HepG2 (cell line): ENCODE data around the gene STK4. TPM values are rescaled to one million over a fixed set of nuclear protein-coding genes. Genes with fewer than 3 reads are reported as not detected.

Experiments used
- AGO2 ChIP-seq: fragments of 200-400 bp; formaldehyde crosslinking; optimal IDR thresholded peaks from 2 replicates; pipeline ENCODE3; 2017; ENCODE audit warnings: mild to moderate bottlenecking, low read depth, low read length, moderate library complexity
- CBX2 ChIP-seq, 2 experiments: fragments of 200-600 bp in 1 of 2; sonication (generic); formaldehyde crosslinking in 1 of 2; IDR thresholded peaks; 2 replicates each; pipeline versions ENCODE4 v1.7.0 to v1.8.1; 2018 to 2022; ENCODE audit warnings: low read depth in 2 of 2, low read length in 1 of 2, mild to moderate bottlenecking in 1 of 2, missing genetic modification reagents in 1 of 2
- GABPB1 ChIP-seq: IDR thresholded peaks from 2 replicates; pipeline ENCODE4 v1.6.1; 2016; ENCODE audit warnings: mild to moderate bottlenecking, missing genetic modification reagents, moderate library complexity, missing compliant biosample characterization
- HNRNPUL1 ChIP-seq: fragments of 200-400 bp; formaldehyde crosslinking; IDR thresholded peaks from 2 replicates; pipeline ENCODE4 v1.6.1; 2017; ENCODE audit warnings: low read depth, mild to moderate bottlenecking, low read length, moderate library complexity
- HOXA7 ChIP-seq: sonication (generic); formaldehyde crosslinking; IDR thresholded peaks from 2 replicates; pipeline ENCODE4 v1.8.1; 2022; ENCODE audit warnings: mild to moderate bottlenecking, missing genetic modification reagents, moderate library complexity
- SMAD9 ChIP-seq: sonication (generic); formaldehyde crosslinking; IDR thresholded peaks from 2 replicates; pipeline ENCODE4 v1.5.1; 2020; ENCODE audit warnings: mild to moderate bottlenecking, missing genetic modification reagents
- ZNF224 ChIP-seq: sonication (generic); formaldehyde crosslinking; IDR thresholded peaks from 2 replicates; pipeline ENCODE4 v1.5.0; 2020; ENCODE audit warnings: mild to moderate bottlenecking, missing genetic modification reagents
- ZNF326 ChIP-seq: sonication (generic); formaldehyde crosslinking; IDR thresholded peaks from 2 replicates; pipeline ENCODE4 v1.4.0; 2020; ENCODE audit warnings: missing genetic modification reagents, borderline replicate concordance
- ZNF350 ChIP-seq: sonication (generic); formaldehyde crosslinking; IDR thresholded peaks from 2 replicates; pipeline ENCODE4 v1.4.0; 2020; ENCODE audit warnings: mild to moderate bottlenecking, low read depth, missing genetic modification reagents, borderline replicate concordance
- ZNF709 ChIP-seq: sonication (generic); formaldehyde crosslinking; IDR thresholded peaks from 2 replicates; pipeline ENCODE4 v1.5.0; 2020; ENCODE audit warnings: mild to moderate bottlenecking, missing genetic modification reagents
- polyA plus RNA-seq, 8 experiments: library from polyadenylated mRNA; depleted of rRNA in 3 of 8; stranded (reverse) in 7 of 8; unstranded in 1 of 8; fragments of >200 nt; fragmentation: Illumina TruSeq in 4 of 8; extraction: Trizol in 4 of 8; gene quantifications; 2 replicates each; pipeline versions ENCODE4 v1.2.1 to v1.2.3, GENCODE V29; 2011 to 2016; ENCODE audit warnings: low read depth in 4 of 8, missing spikeins in 1 of 8, mixed read lengths in 1 of 8; ENCODE audit not compliant: insufficient read depth in 1 of 8
- total RNA-seq, 5 experiments: library from RNA; depleted of rRNA; stranded (reverse); fragments of >200 nt; fragmentation: Illumina TruSeq; extraction: Trizol; gene quantifications; 2 replicates each; pipeline ENCODE4 v1.2.3, GENCODE V29; 2016; ENCODE audit warnings: low read depth in 1 of 5
- TF ChIP-seq, protein P1 (sequence below): sonication (generic); formaldehyde crosslinking; IDR thresholded peaks from 2 replicates; pipeline ENCODE4 v1.4.0; 2020; ENCODE audit warnings: mild to moderate bottlenecking, missing genetic modification reagents
- TF ChIP-seq, protein P2 (sequence below): sonication (generic); formaldehyde crosslinking; IDR thresholded peaks from 2 replicates; pipeline ENCODE4 v1.8.1; 2023; ENCODE audit warnings: missing genetic modification reagents, mild to moderate bottlenecking, borderline replicate concordance
- TF ChIP-seq, protein P3 (sequence below): sonication (generic); formaldehyde crosslinking; IDR thresholded peaks from 2 replicates; pipeline ENCODE4 v1.8.0; 2022; ENCODE audit warnings: missing genetic modification reagents, mild to moderate bottlenecking, inconsistent platforms, borderline replicate concordance
- TF ChIP-seq, protein P4 (sequence below): sonication (generic); formaldehyde crosslinking; IDR thresholded peaks from 2 replicates; pipeline ENCODE4 v1.5.0; 2020; ENCODE audit warnings: missing genetic modification reagents, mild to moderate bottlenecking, borderline replicate concordance
- TF ChIP-seq, protein P5 (sequence below): sonication (generic); formaldehyde crosslinking; IDR thresholded peaks from 2 replicates; pipeline ENCODE4 v1.4.0; 2020; ENCODE audit warnings: mild to moderate bottlenecking, missing genetic modification reagents
- TF ChIP-seq, protein P6 (sequence below): sonication (generic); formaldehyde crosslinking; IDR thresholded peaks from 2 replicates; pipeline ENCODE4 v1.5.1; 2020; ENCODE audit warnings: missing genetic modification reagents, mild to moderate bottlenecking, borderline replicate concordance
- TF ChIP-seq, protein P7 (sequence below): IDR thresholded peaks from 2 replicates; pipeline ENCODE4 v1.6.1; 2012; ENCODE audit warnings: low read length, improper control_type of control experiment

Gene STK4
- total and polyA plus RNA-seq, 2 of the 13 experiments (the other 11 are each of a cell fraction or from before 2014, with no cell fraction given) = 25.6 to 38.3 TPM

DNA sequence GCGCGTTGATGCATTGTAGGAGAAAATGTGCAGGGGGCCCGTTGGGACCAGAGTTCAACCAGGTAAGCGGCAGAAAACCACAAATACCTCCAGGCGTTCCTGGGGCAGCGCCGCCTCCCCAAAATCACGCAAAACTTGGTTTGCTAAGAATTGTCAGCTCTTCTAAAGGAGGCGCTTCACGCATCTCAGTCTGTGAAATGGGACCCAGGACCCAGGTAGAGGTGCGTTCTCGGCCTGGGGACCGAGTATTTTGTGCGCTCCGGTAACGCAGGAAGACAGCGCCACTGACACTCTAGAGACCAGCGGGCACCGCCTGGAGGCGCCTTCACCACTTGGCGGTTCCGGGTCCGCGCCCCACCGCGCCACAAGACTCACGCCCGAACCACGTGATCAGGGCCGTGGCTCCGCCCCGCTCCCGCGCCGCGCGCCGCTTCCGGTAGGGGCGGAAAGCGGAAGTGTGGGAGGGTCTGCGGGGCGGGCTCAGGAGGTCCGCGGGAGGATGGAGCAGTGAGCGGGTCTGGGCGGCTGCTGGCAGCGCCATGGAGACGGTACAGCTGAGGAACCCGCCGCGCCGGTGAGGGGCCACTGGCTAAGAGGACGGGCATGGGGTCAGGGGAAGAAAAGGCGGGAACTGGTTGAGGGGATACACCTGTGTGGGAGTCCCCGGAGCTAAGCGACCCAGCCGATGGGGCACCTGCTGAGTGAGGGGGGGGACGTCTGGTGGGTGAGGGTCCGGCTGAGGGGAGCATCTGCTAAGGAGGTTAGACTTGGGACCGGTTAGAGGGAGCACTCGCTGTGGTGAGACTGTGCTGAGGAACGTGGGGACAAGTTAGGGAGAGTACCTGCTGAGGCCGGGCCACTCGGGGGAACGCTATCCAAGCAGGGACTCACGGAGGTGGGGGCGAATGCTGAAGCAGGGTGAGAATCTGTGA lies at the start of gene STK4 (continued):
- TF ChIP-seq, protein P1, sequence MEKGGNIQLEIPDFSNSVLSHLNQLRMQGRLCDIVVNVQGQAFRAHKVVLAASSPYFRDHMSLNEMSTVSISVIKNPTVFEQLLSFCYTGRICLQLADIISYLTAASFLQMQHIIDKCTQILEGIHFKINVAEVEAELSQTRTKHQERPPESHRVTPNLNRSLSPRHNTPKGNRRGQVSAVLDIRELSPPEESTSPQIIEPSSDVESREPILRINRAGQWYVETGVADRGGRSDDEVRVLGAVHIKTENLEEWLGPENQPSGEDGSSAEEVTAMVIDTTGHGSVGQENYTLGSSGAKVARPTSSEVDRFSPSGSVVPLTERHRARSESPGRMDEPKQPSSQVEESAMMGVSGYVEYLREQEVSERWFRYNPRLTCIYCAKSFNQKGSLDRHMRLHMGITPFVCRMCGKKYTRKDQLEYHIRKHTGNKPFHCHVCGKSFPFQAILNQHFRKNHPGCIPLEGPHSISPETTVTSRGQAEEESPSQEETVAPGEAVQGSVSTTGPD = no peak
- TF ChIP-seq, protein P2, sequence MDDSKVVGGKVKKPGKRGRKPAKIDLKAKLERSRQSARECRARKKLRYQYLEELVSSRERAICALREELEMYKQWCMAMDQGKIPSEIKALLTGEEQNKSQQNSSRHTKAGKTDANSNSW (CRISPR knock-in tag) = peak; percentile 97; the same call in 1 of the 2 replicates
- TF ChIP-seq HOXA7 (CRISPR knock-in tag) = no peak
- TF ChIP-seq SMAD9 (CRISPR knock-in tag) = peak; percentile 73; the same call in 1 of the 2 replicates
- TF ChIP-seq, protein P3, sequence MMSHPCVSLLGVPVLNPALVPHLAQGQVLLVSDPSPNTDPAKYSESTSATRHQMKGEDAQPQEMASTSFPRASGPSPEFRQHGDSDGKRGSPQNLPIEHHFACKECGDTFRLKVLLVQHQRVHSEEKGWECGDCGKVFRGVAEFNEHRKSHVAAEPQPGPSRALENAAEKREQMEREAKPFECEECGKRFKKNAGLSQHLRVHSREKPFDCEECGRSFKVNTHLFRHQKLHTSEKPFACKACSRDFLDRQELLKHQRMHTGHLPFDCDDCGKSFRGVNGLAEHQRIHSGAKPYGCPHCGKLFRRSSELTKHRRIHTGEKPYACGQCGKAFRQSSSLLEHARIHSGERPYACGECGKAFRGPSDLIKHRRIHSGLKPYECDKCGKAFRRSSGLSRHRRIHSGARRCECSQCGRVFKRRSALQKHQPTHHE = peak; percentile 98; the same call in 1 of the 2 replicates
- peak; percentile 97 for TF ChIP-seq ZNF224
- TF ChIP-seq CBX2 (IDR thresholded peaks at IDR 0.05; ENCODE audit: low read depth, low read length) = no peak
- TF ChIP-seq CBX2 (CRISPR knock-in tag; IDR thresholded peaks at IDR 0.05; ENCODE audit: low read depth) = peak; percentile 96; the same call in 1 of the 2 replicates
- TF ChIP-seq, protein P4, sequence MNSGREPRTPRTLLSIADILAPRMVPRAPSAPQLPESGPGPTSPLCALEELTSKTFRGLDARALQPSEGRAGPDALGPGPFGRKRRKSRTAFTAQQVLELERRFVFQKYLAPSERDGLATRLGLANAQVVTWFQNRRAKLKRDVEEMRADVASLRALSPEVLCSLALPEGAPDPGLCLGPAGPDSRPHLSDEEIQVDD (CRISPR knock-in tag) = peak; percentile 83; the same call in 1 of the 2 replicates
- TF ChIP-seq AGO2 = peak; percentile 77
- peak; percentile 99 for TF ChIP-seq GABPB1 (CRISPR knock-in tag)
- TF ChIP-seq, protein P5, sequence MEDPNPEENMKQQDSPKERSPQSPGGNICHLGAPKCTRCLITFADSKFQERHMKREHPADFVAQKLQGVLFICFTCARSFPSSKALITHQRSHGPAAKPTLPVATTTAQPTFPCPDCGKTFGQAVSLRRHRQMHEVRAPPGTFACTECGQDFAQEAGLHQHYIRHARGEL (CRISPR knock-in tag) = no peak
- TF ChIP-seq ZNF709 (CRISPR knock-in tag) = peak; percentile 99
- peak; percentile 99 for TF ChIP-seq ZNF350 (CRISPR knock-in tag)
- TF ChIP-seq, protein P6, sequence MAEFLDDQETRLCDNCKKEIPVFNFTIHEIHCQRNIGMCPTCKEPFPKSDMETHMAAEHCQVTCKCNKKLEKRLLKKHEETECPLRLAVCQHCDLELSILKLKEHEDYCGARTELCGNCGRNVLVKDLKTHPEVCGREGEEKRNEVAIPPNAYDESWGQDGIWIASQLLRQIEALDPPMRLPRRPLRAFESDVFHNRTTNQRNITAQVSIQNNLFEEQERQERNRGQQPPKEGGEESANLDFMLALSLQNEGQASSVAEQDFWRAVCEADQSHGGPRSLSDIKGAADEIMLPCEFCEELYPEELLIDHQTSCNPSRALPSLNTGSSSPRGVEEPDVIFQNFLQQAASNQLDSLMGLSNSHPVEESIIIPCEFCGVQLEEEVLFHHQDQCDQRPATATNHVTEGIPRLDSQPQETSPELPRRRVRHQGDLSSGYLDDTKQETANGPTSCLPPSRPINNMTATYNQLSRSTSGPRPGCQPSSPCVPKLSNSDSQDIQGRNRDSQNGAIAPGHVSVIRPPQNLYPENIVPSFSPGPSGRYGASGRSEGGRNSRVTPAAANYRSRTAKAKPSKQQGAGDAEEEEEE (CRISPR knock-in tag) = peak; percentile 41; the same call in 1 of the 2 replicates
- TF ChIP-seq HNRNPUL1 = 0 out of 2 replicates have a peak, but pooled peaks have one; percentile 66
- TF ChIP-seq, protein P7, sequence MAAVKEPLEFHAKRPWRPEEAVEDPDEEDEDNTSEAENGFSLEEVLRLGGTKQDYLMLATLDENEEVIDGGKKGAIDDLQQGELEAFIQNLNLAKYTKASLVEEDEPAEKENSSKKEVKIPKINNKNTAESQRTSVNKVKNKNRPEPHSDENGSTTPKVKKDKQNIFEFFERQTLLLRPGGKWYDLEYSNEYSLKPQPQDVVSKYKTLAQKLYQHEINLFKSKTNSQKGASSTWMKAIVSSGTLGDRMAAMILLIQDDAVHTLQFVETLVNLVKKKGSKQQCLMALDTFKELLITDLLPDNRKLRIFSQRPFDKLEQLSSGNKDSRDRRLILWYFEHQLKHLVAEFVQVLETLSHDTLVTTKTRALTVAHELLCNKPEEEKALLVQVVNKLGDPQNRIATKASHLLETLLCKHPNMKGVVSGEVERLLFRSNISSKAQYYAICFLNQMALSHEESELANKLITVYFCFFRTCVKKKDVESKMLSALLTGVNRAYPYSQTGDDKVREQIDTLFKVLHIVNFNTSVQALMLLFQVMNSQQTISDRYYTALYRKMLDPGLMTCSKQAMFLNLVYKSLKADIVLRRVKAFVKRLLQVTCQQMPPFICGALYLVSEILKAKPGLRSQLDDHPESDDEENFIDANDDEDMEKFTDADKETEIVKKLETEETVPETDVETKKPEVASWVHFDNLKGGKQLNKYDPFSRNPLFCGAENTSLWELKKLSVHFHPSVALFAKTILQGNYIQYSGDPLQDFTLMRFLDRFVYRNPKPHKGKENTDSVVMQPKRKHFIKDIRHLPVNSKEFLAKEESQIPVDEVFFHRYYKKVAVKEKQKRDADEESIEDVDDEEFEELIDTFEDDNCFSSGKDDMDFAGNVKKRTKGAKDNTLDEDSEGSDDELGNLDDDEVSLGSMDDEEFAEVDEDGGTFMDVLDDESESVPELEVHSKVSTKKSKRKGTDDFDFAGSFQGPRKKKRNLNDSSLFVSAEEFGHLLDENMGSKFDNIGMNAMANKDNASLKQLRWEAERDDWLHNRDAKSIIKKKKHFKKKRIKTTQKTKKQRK = no peak
- TF ChIP-seq ZNF326 (CRISPR knock-in tag) = no peak; the same call in 1 of the 2 replicates
